Measurements from ENCODE around the gene CNIH3. TPM values are rescaled to one million over a fixed set of nuclear protein-coding genes. Genes with fewer than 3 reads are reported as not detected.

CNIH3 gene
- total and polyA plus RNA-seq, 2 donors (not counting 3 experiments of a cell fraction or from before 2014, with no cell fraction given), result 1.3 to 2.5 TPM

DNA sequence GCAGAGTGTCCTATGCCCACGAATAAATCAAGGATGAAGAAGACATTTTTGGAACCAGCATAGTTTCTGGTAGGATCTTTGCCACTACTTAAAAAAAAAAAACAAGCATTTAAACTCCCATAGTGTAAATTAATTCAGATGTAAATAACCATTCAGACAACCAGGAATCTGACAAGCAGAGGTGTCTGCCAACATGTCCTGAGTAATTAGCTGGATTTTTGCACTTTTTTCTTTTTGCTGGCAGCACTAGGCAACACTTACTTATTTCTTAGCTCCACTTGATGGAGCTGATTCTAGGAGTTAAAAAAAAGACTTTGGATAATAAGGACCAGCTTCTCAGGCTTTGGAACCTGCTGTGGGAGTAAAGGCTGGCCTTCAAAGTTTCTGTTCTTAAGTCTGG is 27.6 kb upstream of the CNIH3 start:
- Histone ChIP-seq H4K20me1 (replicated peaks; ENCODE audit: control insufficient read depth, extremely low read depth, insufficient read depth, low read length) (no peaks in the 10 kb centered on the region), H3K27me3 (ENCODE audit: control insufficient read depth in 2 of 2, insufficient read depth in 2 of 2, low read length in 2 of 2) (no peaks in the 10 kb centered on the region), H3K4me3 (replicated peaks in 1 of 3; ENCODE audit: insufficient read depth in 1 of 3, low read depth in 1 of 3, low read length in 3 of 3) (no peak overlapping the region), H2AFZ (ENCODE audit: low read depth, low read length) (no peak overlapping the region), H3K9me3 (replicated peaks; ENCODE audit: control insufficient read depth, insufficient read depth, low read length) (no peaks in the 10 kb centered on the region), H3K4me2 (ENCODE audit: insufficient read depth, low read length) (no peak overlapping the region), H3K36me3 (ENCODE audit: control insufficient read depth in 2 of 2, extremely low read depth in 1 of 2, insufficient read depth in 2 of 2, low read length in 2 of 2) (no peaks in the 10 kb centered on the region), H3K27ac (ENCODE audit: insufficient read depth, low read depth, low read length) (no peak overlapping the region), H3K9ac (replicated peaks; ENCODE audit: extremely low read depth, insufficient read depth, low read length) (no peak overlapping the region), H3K9me1 (replicated peaks; ENCODE audit: control insufficient read depth, extremely low read depth, insufficient read depth, low read length) (no peaks in the 10 kb centered on the region), H3K79me2 (ENCODE audit: control insufficient read depth, insufficient read depth, low read length) (no peaks in the 10 kb centered on the region), H3K4me1 (ENCODE audit: control insufficient read depth, extremely low read depth, insufficient read depth, low read length) (no peaks in the 10 kb centered on the region)
- DNase-seq (ENCODE audit: low read depth, low spot score), result no peak
- no peak for FAIRE-seq
- ChIA-PET POLR2A (no interaction called here), CTCF (interaction anchor here (0.9 kb wide), 1 partner anchor 19 kb away, joined by 3 read pairs; no protein-coding TSS in a partner anchor)
- TF ChIP-seq GATA2 (IDR thresholded peaks at IDR 0.05; ENCODE audit: insufficient read depth, insufficient read length, low read depth, low read length) (no peak), EZH2 (IDR thresholded peaks at IDR 0.05; ENCODE audit: borderline replicate concordance, low read depth, low read length, severe bottlenecking) (no peak), FOS (IDR thresholded peaks at IDR 0.05; ENCODE audit: borderline replicate concordance, insufficient read depth, low read length) (no peak), MYC (IDR thresholded peaks at IDR 0.05; ENCODE audit: low read depth, low read length) (no peak), POLR2A (IDR thresholded peaks at IDR 0.05; ENCODE audit: low read depth, low read length) (no peak), POLR2AphosphoS5 (IDR thresholded peaks at IDR 0.05; ENCODE audit: insufficient read depth, low read depth, low read length) (no peak), JUN (IDR thresholded peaks at IDR 0.05; ENCODE audit: borderline replicate concordance, insufficient read depth, insufficient read length, low read depth) (no peak)
- TF ChIP-seq, protein P1, sequence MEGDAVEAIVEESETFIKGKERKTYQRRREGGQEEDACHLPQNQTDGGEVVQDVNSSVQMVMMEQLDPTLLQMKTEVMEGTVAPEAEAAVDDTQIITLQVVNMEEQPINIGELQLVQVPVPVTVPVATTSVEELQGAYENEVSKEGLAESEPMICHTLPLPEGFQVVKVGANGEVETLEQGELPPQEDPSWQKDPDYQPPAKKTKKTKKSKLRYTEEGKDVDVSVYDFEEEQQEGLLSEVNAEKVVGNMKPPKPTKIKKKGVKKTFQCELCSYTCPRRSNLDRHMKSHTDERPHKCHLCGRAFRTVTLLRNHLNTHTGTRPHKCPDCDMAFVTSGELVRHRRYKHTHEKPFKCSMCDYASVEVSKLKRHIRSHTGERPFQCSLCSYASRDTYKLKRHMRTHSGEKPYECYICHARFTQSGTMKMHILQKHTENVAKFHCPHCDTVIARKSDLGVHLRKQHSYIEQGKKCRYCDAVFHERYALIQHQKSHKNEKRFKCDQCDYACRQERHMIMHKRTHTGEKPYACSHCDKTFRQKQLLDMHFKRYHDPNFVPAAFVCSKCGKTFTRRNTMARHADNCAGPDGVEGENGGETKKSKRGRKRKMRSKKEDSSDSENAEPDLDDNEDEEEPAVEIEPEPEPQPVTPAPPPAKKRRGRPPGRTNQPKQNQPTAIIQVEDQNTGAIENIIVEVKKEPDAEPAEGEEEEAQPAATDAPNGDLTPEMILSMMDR (IDR thresholded peaks at IDR 0.05; ENCODE audit: extremely low read depth in 1 of 2, insufficient read depth in 1 of 2, low read depth in 1 of 2, low read length in 2 of 2), result no peak
- TF ChIP-seq, protein P2, sequence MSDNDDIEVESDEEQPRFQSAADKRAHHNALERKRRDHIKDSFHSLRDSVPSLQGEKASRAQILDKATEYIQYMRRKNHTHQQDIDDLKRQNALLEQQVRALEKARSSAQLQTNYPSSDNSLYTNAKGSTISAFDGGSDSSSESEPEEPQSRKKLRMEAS (IDR thresholded peaks at IDR 0.05; ENCODE audit: insufficient read depth, insufficient read length), result no peak
- dilution Hi-C loops (cut with MboI; ENCODE audit: extremely low pct_ligation_motif_present, low sequenced_read_pairs), result no loop called here
- intact Hi-C loops (cut with micrococcal nuclease), result no loop called here
- no TSS peak for BruUV-seq (replicated peaks)

All from endothelial cell of umbilical vein (primary cell).